ENCODE measurements around the gene XPO1.
A peak's percentile ranks its signal among the peaks of the same experiment; 100 is the strongest.
"Not testable (repeated sequence)": the region's sequence is repeated elsewhere in the genome, so short reads cannot be mapped to it uniquely, and the experiment has no call there.

The XPO1 gene

GRCh38 chr2:61469424-61470121 lies 68.6 kb downstream of the XPO1 start:
- peak; percentile 4 for DNase-seq (ENCODE audit: low spot score)

GRCh38 chr2:61468231-61468630 lies 69.9 kb downstream of the XPO1 start:
- DNase-seq (ENCODE audit: low spot score): not testable (repeated sequence)

- DNase-seq (ENCODE audit: low spot score): no peak
Observed at GRCh38 chr2:61465045-61465444, 73.1 kb downstream of the XPO1 start.

- no peak for DNase-seq (ENCODE audit: low spot score)
Observed at GRCh38 chr2:61463769-61464475, 74.2 kb downstream of the XPO1 start.

GRCh38 chr2:61461404-61461803 lies 76.8 kb downstream of the XPO1 start:
- DNase-seq (ENCODE audit: low spot score): no peak

- peak; percentile 57 for DNase-seq (ENCODE audit: low spot score)
Observed at GRCh38 chr2:61460163-61460562, 78.0 kb downstream of the XPO1 start.

GRCh38 chr2:61456746-61457420 lies 81.3 kb downstream of the XPO1 start:
- DNase-seq (ENCODE audit: low spot score): no peak

GRCh38 chr2:61456070-61456745 lies 81.9 kb downstream of the XPO1 start:
- DNase-seq (ENCODE audit: low spot score): no peak

GRCh38 chr2:61454972-61455371 lies 83.2 kb downstream of the XPO1 start:
- not testable (repeated sequence) for DNase-seq (ENCODE audit: low spot score)

GRCh38 chr2:61454383-61454782 lies 83.8 kb downstream of the XPO1 start:
- no peak for DNase-seq (ENCODE audit: low spot score)

GRCh38 chr2:61452392-61452791 lies 85.8 kb downstream of the XPO1 start:
- no peak for DNase-seq (ENCODE audit: low spot score)

- DNase-seq (ENCODE audit: low spot score): no peak
Observed at GRCh38 chr2:61451178-61451577, 87.0 kb downstream of the XPO1 start.

- DNase-seq (ENCODE audit: low spot score): no peak
Observed at GRCh38 chr2:61450144-61450543, 88.0 kb downstream of the XPO1 start.

GRCh38 chr2:61448229-61448628 lies 89.9 kb downstream of the XPO1 start:
- no peak for DNase-seq (ENCODE audit: low spot score)

GRCh38 chr2:61446971-61447370 lies 91.2 kb downstream of the XPO1 start:
- not testable (repeated sequence) for DNase-seq (ENCODE audit: low spot score)

- DNase-seq (ENCODE audit: low spot score): no peak
Observed at GRCh38 chr2:61443342-61444041, 94.7 kb downstream of the XPO1 start.

- DNase-seq (ENCODE audit: low spot score): no peak
Observed at GRCh38 chr2:61439241-61440002, 98.7 kb downstream of the XPO1 start.

- DNase-seq (ENCODE audit: low spot score): no peak
Observed at GRCh38 chr2:61438670-61439069, 99.5 kb downstream of the XPO1 start.

GRCh38 chr2:61437170-61437569 lies 101.0 kb downstream of the XPO1 start:
- no peak for DNase-seq (ENCODE audit: low spot score)

- no peak for DNase-seq (ENCODE audit: low spot score)
Observed at GRCh38 chr2:61436092-61436491, 102.1 kb downstream of the XPO1 start.

GRCh38 chr2:61435291-61435690 lies 102.9 kb downstream of the XPO1 start:
- no peak for DNase-seq (ENCODE audit: low spot score)

Data from AG08395 (cell line).